Stimulated activated CD8-positive, alpha-beta memory T cell treated with anti-CD3 and anti-CD28 coated beads, Interleukin-7, amount 100 ng/mL, for 1 hour (primary cell): ENCODE measurements around the gene SAMD4A.

Source experiments
- DNase-seq, 2 donors: peaks; one replicate each; pipeline ENCODE4 v3.0.0-alpha.2; 2020; ENCODE audit warnings: low read depth in 2 of 2

The SAMD4A gene

DNA sequence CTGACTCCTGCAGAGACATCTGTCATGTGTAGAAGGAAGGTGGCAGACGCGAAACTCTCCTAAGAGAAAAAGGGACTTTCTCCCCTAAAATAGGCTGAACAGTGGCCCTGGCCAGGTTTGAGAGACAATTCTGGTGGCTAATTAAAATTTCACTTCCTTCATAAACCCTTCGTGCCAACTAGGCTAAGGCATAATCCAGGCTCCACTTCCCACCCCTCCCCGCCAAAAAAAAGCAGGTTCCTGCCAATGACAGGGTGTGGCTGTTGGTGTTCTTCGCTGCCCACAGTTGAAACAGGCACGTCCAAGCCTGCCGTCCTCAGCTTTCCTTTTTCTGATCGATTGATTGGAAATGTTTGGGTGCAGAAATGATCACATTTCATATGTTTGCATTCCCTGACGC is 191.1 kb downstream of the SAMD4A start:
- no peak for DNase-seq

DNA sequence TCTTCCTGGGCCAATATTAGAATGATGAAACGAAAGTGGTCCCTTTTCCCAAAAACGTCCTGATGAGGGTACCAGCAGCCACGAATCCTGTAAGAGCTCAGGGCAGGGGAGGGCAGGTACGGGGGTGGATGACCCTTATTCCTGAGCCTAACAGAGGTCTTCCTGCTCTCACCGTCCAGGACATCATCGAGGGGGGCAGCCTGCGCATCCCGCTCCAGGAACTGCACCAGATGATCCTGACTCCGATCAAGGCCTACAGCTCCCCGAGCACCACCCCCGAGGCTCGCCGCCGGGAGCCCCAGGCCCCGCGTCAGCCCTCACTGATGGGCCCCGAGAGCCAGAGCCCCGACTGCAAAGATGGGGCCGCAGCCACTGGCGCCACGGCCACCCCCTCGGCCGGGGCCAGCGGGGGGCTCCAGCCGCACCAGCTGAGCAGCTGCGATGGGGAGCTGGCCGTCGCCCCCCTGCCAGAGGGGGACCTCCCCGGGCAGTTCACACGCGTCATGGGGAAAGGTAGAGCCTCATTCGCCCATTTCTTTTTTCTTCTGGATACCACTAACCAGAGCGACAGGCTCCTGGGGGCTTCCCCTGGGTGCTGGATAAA is 193.2 kb downstream of the SAMD4A start:
- DNase-seq, result no peak

DNA sequence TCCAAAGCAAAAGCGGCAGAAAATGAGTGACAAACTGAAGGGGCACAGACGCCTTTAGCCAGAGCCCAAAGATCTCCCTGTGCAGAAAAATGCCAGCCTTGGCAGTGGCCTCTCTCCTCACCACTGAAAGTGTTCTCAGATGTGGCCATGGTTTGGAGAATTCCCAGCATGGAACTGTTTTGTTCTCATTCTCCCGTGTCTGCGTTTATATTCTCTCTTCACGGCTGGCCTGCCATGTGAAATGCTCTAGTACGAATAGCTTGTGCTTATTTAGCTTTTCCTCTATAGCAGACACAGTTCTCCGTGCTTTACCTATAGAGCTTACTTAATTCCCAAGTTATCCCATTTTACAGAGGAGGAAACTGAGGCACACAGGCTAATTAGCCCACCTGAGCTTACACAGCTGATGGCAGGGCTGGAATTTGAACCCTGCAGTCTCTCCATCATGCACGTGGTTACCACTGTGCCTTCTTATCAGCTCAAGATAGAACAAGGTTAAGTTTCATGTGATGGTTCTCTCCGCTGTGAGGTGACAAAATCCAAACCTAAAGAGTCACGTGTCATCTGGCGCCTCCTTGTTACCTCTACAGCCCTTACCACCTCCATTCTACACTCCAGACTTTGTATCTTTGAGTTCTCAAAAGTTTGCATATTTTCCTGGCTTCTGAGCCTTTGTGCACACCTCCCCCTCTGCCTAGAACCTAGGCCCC is 194.1 kb downstream of the SAMD4A start:
- no peak for DNase-seq

DNA sequence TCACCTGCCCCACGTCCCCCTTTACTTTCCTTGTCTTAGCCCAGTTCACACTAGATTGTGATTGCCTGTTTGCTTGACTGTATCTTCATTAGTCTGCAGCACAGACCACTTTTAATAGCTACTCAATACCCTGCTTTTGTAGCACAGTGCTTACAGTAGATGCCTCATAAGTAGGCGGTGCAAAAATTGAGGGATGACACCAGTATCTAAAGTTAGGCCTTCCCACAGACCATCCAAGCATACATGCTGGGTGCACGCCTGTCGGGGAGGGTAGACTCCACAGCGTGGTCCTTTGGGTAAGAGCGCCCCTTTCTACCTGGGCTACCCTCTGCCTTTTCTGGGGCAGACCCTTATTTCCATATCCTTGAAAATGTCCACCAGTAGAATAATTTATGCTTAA is 194.9 kb downstream of the SAMD4A start:
- no peak for DNase-seq

DNA sequence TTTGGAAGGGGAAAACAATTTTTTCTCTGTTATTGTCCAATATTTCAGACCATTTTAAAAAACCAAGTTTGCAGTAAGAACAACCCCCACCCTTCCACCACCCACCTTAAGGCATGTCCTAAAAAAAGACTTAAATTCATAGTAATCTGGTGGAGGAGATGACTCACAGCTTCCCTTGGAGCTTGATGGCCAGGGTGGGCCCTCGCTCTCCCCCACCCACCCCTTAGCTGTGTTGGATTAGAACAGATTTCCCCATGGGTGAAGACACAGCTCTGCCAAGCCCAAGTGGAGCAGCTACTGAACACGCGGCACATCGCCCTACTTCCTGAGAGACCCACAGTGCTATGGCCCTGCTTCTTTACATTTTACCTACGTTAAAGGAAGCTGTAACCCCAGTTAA is 195.4 kb downstream of the SAMD4A start:
- DNase-seq, result no peak

DNA sequence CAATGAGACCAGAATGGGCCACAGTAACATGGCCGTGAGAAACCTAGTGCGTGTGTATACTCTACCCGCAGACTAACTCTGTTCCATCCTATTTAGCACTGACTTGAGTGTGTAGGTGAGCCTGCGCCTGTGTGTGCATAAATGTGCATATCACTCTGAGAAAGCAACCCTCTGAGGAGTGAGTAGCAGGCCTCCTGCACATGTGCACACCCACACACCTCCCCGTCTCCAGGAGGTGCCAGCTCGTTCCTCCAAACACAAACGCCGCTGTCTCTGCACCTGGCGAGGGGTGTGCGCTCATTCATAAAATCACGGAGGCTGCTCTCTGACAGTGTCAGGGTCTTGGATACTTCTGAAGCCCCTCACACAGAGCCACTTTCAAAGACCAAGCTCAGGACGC is 196.8 kb downstream of the SAMD4A start:
- no peak for DNase-seq

DNA sequence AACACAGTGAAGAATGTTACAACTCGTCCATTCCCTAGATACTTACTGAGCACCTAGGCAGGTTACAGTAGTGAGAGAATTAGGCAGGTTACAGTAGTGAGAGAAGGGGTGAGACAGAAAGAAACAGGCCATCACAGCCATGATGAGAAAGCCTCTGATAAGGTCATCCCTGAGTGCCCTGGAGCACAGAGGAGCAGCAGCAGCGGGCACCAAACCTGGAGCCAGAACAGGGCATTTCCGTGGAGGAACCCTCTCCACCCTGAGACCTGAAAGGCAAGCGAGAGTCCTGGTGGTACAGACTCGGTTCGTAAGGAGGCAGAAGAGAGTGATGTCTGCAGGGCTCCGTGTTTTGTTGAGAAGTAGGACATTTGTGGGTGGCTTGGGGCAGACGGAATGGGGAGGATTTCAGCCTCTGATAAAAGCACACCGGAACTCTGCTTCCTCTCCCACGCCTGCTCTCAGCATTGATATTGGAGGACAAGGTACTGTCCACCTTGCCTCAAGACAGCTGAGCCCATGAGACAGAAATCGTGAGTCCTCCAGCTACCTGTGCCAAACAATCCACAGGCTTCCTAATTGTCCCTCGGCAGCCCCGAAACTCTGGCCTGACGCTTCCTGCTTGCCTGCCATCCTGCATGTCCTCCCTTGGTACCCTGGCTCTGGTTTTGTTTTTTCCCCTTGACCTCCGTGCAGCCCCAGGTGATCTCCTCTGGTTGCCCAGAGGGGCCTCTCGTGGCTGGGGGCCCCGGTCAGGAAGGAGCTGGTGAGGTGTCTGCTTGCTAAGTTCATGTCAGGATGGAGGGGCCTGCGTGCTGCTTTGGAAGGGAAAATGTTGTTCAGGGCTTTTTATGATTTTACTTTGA is 199.6 kb downstream of the SAMD4A start:
- DNase-seq, result no peak

DNA sequence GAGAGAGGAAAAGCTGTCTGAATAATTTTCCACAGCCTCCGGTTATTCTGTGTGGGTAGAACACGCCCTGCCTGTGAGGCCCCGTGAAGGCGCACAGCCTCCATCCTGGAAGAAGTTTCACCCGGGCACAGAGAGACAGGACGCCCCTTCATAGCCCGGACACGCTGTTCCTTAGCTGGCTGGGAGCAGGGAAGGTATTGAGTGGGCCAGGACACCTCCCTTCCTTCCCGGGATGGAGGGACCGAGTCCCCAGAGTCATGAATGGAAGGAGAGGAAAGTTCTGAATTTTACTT is 200.2 kb downstream of the SAMD4A start:
- DNase-seq, result no peak

DNA sequence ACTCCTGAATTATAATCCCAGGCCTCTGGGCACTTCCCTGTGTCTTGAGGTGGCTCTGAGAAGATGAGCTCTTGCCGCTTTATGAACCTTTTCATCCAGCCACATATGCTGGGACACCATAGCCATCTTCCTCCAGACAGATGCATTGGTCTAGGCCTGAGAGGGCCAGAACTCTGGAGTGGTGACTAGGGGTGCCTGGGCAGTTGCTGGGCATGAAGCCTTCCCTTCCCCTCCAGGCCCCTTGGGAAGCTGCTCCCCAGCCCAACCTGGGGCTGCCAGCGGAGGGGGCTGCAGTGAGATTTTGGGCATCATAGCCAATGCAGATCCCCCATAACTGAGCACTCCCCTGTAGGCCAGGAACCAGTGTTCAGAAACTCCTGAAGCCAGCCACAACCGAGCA is 200.5 kb downstream of the SAMD4A start:
- DNase-seq, result no peak

DNA sequence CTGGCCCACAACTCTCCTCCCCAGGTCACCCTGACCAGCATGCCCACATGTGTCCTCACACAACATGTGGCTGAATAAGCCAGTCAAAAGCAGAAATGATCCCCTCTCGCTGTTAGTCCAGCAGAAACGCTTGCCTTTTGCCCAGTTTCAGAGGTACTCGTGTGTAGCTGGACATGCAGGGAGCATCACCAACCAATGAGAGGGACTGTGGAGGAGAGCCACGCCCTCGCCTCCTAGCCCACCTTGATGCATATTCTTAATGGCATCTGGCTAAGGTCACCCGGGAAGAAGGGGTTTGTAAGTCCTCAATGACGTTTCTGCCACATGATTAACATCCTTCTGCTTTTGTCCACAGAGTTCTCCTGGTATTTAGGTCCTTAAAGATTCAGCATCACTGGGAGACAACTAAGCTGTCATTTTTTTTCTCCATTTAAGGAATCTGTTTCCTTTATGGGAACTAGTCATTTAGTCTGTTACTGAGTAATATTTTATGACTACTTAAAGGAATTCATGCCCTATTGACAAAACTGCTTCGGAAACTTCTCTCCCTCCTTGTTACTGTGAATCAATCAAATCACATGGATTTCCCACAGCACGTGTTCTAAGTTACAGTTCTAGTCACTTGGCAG is 201.7 kb downstream of the SAMD4A start:
- no peak for DNase-seq

DNA sequence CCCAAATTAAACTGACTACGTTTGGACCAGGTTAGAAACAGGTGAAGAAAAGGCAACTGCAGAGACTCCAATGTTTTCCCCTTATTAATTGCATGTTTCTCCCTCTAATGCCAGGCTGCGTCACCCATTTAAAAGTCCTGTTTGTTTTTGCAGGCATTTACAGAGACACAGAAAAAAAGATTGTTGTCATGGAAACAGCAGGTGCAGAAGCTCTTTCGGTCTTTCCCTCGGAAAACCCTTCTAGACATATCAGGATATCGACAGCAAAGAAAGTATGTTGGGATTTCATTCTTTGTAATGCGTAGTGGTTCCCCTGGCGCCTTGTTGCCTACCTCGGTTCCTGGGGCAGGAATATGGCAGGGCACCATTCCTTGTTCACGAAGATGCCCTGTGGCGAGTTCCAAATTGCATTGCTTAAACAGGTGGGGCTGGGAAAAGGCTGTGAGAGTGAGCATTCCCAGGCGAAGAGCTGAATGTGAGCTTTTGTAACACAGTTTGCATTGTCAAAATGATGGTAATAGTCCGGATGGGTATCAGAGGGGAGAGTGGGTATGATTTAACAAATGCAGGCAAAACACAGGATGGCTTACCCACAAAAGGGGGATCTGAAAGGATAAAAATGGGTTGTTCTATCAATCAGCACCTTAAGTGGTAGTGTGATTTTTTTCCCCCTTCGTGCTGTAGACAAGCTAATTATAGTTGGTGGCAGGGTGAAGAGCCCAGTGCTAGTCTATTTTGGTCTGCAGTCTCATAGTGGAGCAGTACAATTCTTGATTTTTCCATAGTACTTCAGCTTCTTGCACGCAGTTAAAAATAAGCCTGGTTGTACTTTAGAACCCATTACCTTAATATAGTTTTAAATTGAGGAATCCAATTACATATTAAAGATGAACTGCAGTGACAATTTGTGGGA is 203.3 kb downstream of the SAMD4A start:
- no peak for DNase-seq

DNA sequence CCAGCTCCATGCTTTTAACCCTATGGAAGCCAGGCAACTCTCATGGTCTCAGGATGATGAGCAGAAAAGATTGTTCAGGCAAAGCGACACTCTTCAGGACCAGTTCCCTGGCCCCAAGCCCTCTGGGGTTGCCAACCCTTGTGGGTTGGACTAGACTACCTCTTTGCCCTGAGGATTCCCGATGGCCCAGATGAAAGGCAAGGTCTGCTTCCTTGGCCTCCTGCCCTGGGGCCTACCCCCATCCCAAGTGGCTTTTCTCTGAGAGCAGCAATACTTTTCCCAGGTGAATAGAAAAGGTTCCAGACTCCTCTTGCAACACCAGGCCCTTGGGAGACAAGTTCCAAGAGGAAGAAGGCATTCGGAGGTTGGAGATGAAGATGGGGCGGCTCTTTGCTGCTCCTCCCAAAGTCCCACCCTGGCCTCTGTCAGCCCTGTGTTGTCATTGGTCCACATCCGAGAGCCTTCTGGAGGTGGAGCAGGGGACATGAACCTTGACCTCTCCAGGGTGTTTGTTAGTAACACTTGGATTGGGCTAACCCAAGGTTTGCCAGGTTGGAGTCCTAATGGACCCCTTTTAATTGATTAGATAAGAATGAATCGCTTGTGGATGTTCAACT is 204.6 kb downstream of the SAMD4A start:
- DNase-seq, result no peak

DNA sequence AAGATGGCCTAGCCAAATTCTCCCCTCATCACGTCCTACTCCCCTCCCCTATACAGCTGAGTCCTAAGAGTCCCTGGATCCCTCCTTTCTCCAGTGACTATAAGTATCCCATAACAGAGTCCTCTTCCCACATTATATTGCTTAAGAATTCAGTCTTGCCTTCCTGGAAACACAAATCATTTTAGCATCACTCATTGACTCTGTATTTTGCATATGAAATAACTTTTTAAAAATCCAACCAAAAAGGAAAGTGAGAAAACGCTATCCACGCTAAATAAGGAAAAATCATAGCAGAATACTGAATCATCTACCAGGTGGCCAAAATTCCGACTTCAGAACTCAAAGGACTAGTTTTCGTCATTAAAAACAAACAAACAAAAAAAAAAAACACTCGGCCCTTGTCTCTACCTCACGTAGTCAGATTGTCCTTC is 205.5 kb downstream of the SAMD4A start:
- no peak for DNase-seq

DNA sequence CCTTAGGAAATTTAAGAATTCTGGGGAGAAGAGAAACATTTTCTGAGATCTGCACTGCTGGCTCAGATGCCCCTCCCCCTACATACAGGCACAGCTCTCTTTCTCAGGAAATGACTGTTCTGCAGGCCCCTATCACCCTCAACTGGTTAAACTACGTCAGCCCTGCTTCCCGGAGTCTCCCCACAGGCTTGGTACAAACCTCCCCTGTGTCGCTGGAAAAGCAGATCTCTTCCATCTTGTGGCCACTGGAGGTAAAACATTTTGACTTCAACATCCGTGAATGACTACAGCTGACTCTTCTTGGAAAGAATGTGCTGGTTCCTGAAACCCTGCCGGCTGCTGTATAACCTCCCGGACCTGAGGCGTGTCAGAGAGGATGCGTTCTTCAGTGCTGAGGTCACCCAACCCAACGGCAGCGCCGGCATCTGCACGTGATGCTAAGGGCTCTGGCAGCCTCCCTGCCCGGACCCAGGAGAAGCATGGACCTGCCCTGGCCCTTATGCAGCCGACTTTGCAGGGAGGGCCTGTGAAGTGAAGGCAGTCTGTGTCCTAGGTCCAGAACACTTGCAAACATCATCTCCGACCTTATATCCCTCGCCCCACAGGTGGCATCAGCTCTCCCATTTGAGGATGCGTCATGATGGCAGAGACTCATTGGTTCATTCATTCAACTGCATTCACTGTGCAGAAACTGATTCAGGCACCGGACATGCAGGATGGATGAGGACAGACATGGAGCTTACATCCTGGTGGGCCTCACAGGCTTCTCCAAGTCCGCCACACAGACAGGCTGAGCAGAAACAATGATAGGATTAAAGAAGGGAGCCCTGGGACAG is 206.5 kb downstream of the SAMD4A start:
- DNase-seq, result peak in 1 of 2 donors; percentile 19

DNA sequence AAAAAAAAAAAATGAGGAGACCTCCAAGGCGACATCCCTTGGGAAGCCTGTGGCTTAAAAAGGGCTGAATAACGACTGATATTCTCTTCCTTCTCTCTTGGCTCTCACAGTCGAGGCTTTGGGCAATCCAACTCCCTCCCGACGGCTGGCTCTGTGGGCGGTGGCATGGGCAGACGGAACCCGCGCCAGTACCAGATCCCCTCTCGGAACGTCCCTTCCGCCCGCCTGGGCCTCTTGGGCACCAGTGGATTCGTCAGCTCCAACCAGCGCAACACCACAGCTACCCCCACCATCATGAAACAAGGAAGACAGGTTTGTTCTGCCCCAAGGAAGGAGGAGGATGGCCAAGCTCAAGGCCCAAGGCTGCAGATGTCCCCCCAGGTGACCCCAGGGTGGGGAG is 207.9 kb downstream of the SAMD4A start:
- no peak for DNase-seq

DNA sequence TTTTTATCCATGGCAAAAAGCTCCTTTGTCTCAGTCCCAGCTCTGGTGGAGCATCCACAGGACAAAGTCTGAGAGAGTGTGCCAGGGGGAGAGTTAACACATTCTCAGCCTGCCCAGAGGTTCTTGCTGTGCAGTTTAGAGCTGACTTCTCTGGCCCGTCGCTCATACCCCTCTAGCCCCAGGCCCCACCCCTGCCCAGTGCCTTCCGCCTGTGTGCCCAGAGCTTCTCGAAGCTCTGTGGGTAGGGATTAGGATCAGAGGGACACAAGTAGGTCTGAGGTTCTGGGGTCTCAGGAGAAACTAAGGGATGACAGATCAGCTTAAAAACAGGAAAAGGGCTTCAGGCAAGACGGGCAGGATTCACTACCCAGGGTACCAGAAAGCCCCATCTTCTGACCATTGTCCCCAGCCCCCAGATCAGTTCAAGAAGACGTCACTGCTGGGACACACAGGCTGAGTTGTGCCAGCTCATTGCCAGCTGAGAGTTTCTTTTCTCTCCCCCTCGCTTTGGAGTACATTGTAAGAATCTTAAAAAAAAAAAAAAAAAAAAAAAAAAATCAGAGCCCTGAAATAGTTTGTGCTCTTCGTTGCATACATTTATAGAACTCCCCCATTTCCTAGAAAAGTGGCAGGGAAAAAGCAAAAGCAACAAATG is 208.7 kb downstream of the SAMD4A start:
- DNase-seq, result no peak

DNA sequence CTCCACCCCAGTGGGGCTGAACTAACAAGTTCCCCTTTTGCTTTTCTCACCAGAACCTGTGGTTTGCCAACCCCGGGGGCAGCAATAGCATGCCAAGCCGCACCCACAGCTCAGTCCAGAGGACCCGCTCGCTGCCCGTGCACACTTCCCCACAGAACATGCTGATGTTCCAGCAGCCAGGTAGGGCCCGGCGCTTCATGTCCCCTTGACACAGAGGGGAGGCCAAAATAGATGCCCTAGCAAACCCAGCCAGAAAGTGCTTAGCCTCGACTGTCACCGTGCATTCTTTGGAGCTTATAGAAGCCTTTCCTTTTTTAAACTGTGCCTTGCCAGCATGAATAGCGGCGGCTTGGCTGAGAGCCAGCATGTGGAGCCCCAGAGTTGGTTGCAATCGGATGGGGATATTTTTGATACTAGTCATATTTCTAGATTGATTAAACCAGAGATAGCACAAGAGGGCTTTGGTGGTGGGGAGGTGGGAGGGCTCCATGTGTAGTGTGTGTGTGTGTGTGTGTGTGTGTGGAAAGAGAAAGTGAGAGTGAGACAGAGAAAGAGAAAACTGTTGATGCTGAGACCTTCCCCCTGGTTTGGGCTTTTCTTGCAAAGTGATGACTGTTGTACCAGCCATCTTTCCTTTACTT is 209.6 kb downstream of the SAMD4A start:
- DNase-seq, result no peak

DNA sequence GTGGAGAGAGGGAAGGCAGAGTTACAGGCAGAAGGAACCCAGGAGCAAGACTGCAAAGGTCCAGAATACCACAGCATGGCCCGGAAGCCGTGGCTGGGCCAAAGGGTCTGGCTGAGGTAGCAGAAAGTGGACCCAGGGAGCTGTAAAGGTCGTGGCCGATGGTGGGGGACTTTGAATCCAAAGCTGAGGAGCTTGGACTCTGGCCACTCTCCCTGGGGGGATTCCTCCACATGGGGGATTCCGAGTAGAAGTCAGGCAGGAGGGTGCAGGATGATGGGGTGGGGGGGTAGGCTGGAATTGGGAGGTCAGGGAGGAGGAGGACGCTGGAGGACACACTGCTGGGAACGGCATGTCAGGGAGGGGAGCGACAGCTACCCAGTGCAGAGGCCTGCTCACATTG is 210.5 kb downstream of the SAMD4A start:
- DNase-seq, result no peak
